ENCODE results near the gene RILP. TPM values are rescaled to one million over a fixed set of nuclear protein-coding genes. Genes with fewer than 3 reads are reported as not detected.

The RILP gene
- total and polyA plus RNA-seq, 2 of the 4 experiments (the other 2 are of a cell fraction): 3.9 to 6.0 TPM

- no peak overlapping the region for H2AK5ac ChIP-seq (ENCODE audit: low read depth, low read length)
- H3K4me2 ChIP-seq (ENCODE audit: low read depth, low read length): no peak overlapping the region
- no peak overlapping the region for H4K91ac ChIP-seq (ENCODE audit: insufficient read depth, low read depth, low read length)
- 99% methylated on average over 11 of the region's 13 CpGs; no CpG with 5 or more reads in 1 of the 2 experiments for WGBS, 2 experiments (ENCODE audit: extremely low coverage in 2 of 2, insufficient read length in 1 of 2)
- H3K18ac ChIP-seq (ENCODE audit: low read depth, low read length): no peak overlapping the region
- no peaks in the 10 kb centered on the region for H3K9me3 ChIP-seq (ENCODE audit: control insufficient read depth, insufficient read depth, low read length)
- no peak overlapping the region for H2AFZ ChIP-seq (replicated peaks; ENCODE audit: low read length, poor library complexity)
- no peak overlapping the region for H3K14ac ChIP-seq (replicated peaks; ENCODE audit: low read depth, low read length)
- ATAC-seq (ENCODE audit: low read depth) (no peak), DNase-seq (no peak)
- ChIA-PET POLR2A (ENCODE audit: unreplicated experiment) (no interaction called here), CTCF (no interaction called here)
- H2BK20ac ChIP-seq (ENCODE audit: low read depth, low read length): no peak overlapping the region
- no peaks in the 10 kb centered on the region; the same call in 1 of the 2 replicates for H3K9me1 ChIP-seq (ENCODE audit: insufficient read depth, low read length)
- H3K27ac ChIP-seq (ENCODE audit: insufficient read depth, low read length): no peak overlapping the region
- H3K4me1 ChIP-seq (ENCODE audit: control insufficient read depth, insufficient read depth, low read length): no peaks in the 10 kb centered on the region
- peaks cover 26% of the 10 kb centered on the region for H4K20me1 ChIP-seq (ENCODE audit: insufficient read depth, low read length)
- H3K4me3 ChIP-seq (ENCODE audit: insufficient read depth, low read depth, low read length): no peak overlapping the region
- peaks cover 55 to 62% of the 10 kb centered on the region in 2 experiments for H3K79me1 ChIP-seq (ENCODE audit: low read depth in 1 of 2, low read length in 2 of 2)
- TF ChIP-seq CTCF (conservative IDR thresholded peaks at IDR 0.05; ENCODE audit: low read depth, low read length): no peak
- H3K9ac ChIP-seq (ENCODE audit: low read depth, low read length): no peak overlapping the region
- no peak overlapping the region for H3K4ac ChIP-seq (ENCODE audit: low read depth, low read length)
- H3K27me3 ChIP-seq (ENCODE audit: control insufficient read depth, insufficient read depth, low read length): no peaks in the 10 kb centered on the region
- dilution Hi-C loops (cut with HindIII; ENCODE audit: low sequenced_read_pairs, unreplicated experiment) (no loop called here), in situ Hi-C loops (cut with MboI; ENCODE audit: low sequenced_read_pairs) (no loop called here), intact Hi-C loops (cut with micrococcal nuclease) (no loop called here)
- H3K56ac ChIP-seq (ENCODE audit: extremely low read depth, insufficient read depth, low read length): no peak overlapping the region
- no peak overlapping the region for H2AK9ac ChIP-seq (replicated peaks; ENCODE audit: low read depth, low read length, poor library complexity)
- H2BK120ac ChIP-seq (ENCODE audit: low read depth, low read length): no peak overlapping the region
- no TSS peak for BruUV-seq (replicated peaks)
- H4K5ac ChIP-seq (ENCODE audit: low read depth, low read length): no peak overlapping the region
- H2BK5ac ChIP-seq (ENCODE audit: low read depth, low read length, poor library complexity, severe bottlenecking): no peak overlapping the region
- H3K23ac ChIP-seq (ENCODE audit: low read depth, low read length): no peak overlapping the region
- no peak overlapping the region for H4K8ac ChIP-seq (ENCODE audit: low read depth in 2 of 2, low read length in 2 of 2)
- H2BK15ac ChIP-seq (ENCODE audit: low read depth, low read length): no peak overlapping the region
- H3K36me3 ChIP-seq (ENCODE audit: control insufficient read depth, insufficient read depth, low read length): peaks cover 84% of the 10 kb centered on the region
Measured at GRCh38 chr17:1676401-1676800, 26.7 kb upstream of the RILP start.

Data from IMR-90 (cell line).